CD14-positive monocyte (primary cell): ENCODE data around the gene SLC9A9. TPM values are rescaled to one million over a fixed set of nuclear protein-coding genes. Genes with fewer than 3 reads are reported as not detected.

Experiments used
- DNase-seq, 3 donors: peaks; one replicate each; pipeline ENCODE4 v3.0.0-alpha.2; 2011 to 2022
- H2AFZ ChIP-seq: 2 replicates; pipeline ENCODE4 v1.6.0; 2012; ENCODE audit warnings: mild to moderate bottlenecking, low read depth, low read length, inconsistent platforms; ENCODE audit not compliant: insufficient read depth, poor library complexity, severe bottlenecking
- H3K27ac ChIP-seq, 2 donors: 1 replicate in 1 of 2; 2 replicates in 1 of 2; pipeline ENCODE4 v1.5.1; 2012 to 2013; ENCODE audit warnings: low read length in 2 of 2, control low read depth in 1 of 2, inconsistent platforms in 1 of 2, low read depth in 1 of 2, mild to moderate bottlenecking in 1 of 2
- H3K27me3 ChIP-seq, 2 donors: one replicate each; pipeline versions ENCODE4 v1.6.0 to v1.6.1; 2011 to 2013; ENCODE audit warnings: low read length in 2 of 2; ENCODE audit not compliant: control insufficient read depth in 2 of 2, insufficient read depth in 2 of 2
- H3K36me3 ChIP-seq, 2 donors: replicated peaks in 1 of 2; 1 replicate in 1 of 2; 2 replicates in 1 of 2; pipeline versions ENCODE4 v1.5.1 to v1.6.1; 2012 to 2013; ENCODE audit warnings: low read length in 2 of 2, control low read depth in 1 of 2, inconsistent platforms in 1 of 2, mild to moderate bottlenecking in 1 of 2; ENCODE audit not compliant: insufficient read depth in 2 of 2, control insufficient read depth in 1 of 2
- H3K4me1 ChIP-seq, 2 donors: 1 replicate in 1 of 2; 2 replicates in 1 of 2; pipeline versions ENCODE4 v1.5.1 to v1.6.1; 2012 to 2013; ENCODE audit warnings: low read length in 2 of 2, control low read depth in 1 of 2, inconsistent platforms in 1 of 2, mild to moderate bottlenecking in 1 of 2, moderate library complexity in 1 of 2; ENCODE audit not compliant: insufficient read depth in 2 of 2, control insufficient read depth in 1 of 2
- H3K4me2 ChIP-seq: replicated peaks from 2 replicates; pipeline ENCODE3; 2012; ENCODE audit warnings: low read length, moderate library complexity, mild to moderate bottlenecking; ENCODE audit not compliant: poor library complexity, severe bottlenecking; ENCODE audit errors: extremely low read depth
- H3K4me3 ChIP-seq, 3 experiments: fragments of 200-600 bp in 1 of 3; sonication (generic) in 1 of 3; replicated peaks in 1 of 3; 1 replicate in 2 of 3; 2 replicates in 1 of 3; pipeline ENCODE4 v1.5.1; 2011 to 2013; ENCODE audit warnings: low read length in 3 of 3, mild to moderate bottlenecking in 3 of 3, control low read depth in 2 of 3, low read depth in 2 of 3, inconsistent platforms in 1 of 3, moderate library complexity in 1 of 3
- H3K79me2 ChIP-seq: 2 replicates; pipeline ENCODE4 v1.6.0; 2012; ENCODE audit warnings: mild to moderate bottlenecking, control low read depth, inconsistent platforms, low read length, moderate library complexity; ENCODE audit not compliant: insufficient read depth
- H3K9ac ChIP-seq: 2 replicates; pipeline ENCODE4 v1.6.0; 2017; ENCODE audit warnings: low read length, mild to moderate bottlenecking; ENCODE audit not compliant: insufficient read depth, poor library complexity, severe bottlenecking
- H3K9me3 ChIP-seq, 2 donors: replicated peaks in 1 of 2; 1 replicate in 1 of 2; 2 replicates in 1 of 2; pipeline versions ENCODE4 v1.5.1 to v1.6.1; 2012 to 2013; ENCODE audit warnings: low read length in 2 of 2, control low read depth in 1 of 2; ENCODE audit not compliant: control insufficient read depth in 1 of 2, insufficient read depth in 1 of 2
- H4K20me1 ChIP-seq: 2 replicates; pipeline ENCODE4 v1.6.0; 2012; ENCODE audit warnings: mild to moderate bottlenecking, low read length, control low read depth, moderate library complexity; ENCODE audit not compliant: insufficient read depth
- H3K27ac Mint-ChIP-seq, 7 donors: one replicate each; pipeline ENCODE4 v1.8.0; 2020; ENCODE audit warnings: mild to moderate bottlenecking in 7 of 7, mixed read lengths in 7 of 7, moderate library complexity in 6 of 7, inconsistent platforms in 2 of 7
- H3K27me3 Mint-ChIP-seq, 3 donors: one replicate each; pipeline ENCODE4 v1.8.0; 2021 to 2022; ENCODE audit warnings: low read depth in 3 of 3, mild to moderate bottlenecking in 3 of 3, mixed read lengths in 3 of 3, moderate library complexity in 3 of 3, inconsistent platforms in 1 of 3
- H3K36me3 Mint-ChIP-seq, 2 donors: one replicate each; pipeline ENCODE4 v1.8.0; 2020; ENCODE audit warnings: mixed read lengths in 2 of 2, inconsistent platforms in 1 of 2, mild to moderate bottlenecking in 1 of 2
- H3K4me1 Mint-ChIP-seq: one replicate; pipeline ENCODE4 v1.8.0; 2020; ENCODE audit warnings: mild to moderate bottlenecking, mixed read lengths
- H3K4me3 Mint-ChIP-seq, 2 donors: one replicate each; pipeline ENCODE4 v1.8.0; 2020; ENCODE audit warnings: mild to moderate bottlenecking in 2 of 2, mixed read lengths in 2 of 2, moderate library complexity in 1 of 2
- H3K9me3 Mint-ChIP-seq, 7 donors: one replicate each; pipeline ENCODE4 v1.8.0; 2020 to 2022; ENCODE audit warnings: mixed read lengths in 7 of 7, mild to moderate bottlenecking in 6 of 7, moderate library complexity in 6 of 7, inconsistent platforms in 2 of 7
- WGBS: methylation state at CpG from one replicate; pipeline ENCODE4 v1.1.5; 2013; ENCODE audit warnings: missing lambda C conversion rate; ENCODE audit not compliant: insufficient coverage; 5-methylcytosine and 5-hydroxymethylcytosine counted together
- intact Hi-C, 2 donors: fragments of 100-400 bp; cut with micrococcal nuclease; formaldehyde crosslinking; loops; one replicate each; pipeline versions ENCODE4 v1.15.0 to v1.15.1; 2023
- polyA plus RNA-seq, 3 donors: library from polyadenylated mRNA; depleted of rRNA in 1 of 3; unstranded in 2 of 3; stranded (reverse) in 1 of 3; fragments of 300-500 nt in 2 of 3; fragments of >200 nt in 1 of 3; fragmentation: Illumina TruSeq in 2 of 3; gene quantifications; 1 replicate in 2 of 3; 2 replicates in 1 of 3; pipeline ENCODE4 v1.2.3, GENCODE V29; 2012 to 2021
- TF ChIP-seq, protein P1 (sequence below): fragments of 200-600 bp; IDR thresholded peaks from one replicate; pipeline ENCODE4 v1.8.0; 2022; ENCODE audit warnings: antibody characterized with exemption, mild to moderate bottlenecking

Gene SLC9A9
- polyA plus RNA-seq, 3 donors = 14.1 to 32.8 (median 27.0) TPM

GRCh38 chr3:143672396-143673165, 175.7 kb downstream of the SLC9A9 start:
- H4K20me1 ChIP-seq = no peaks in the 10 kb centered on the region
- WGBS = 100% methylated on average over 1 of the region's 3 CpGs
- Mint-ChIP-seq H3K36me3 (peaks cover 3 to 7% of the 10 kb centered on the region in 2 donors), H3K4me3 (no peak overlapping the region), H3K27me3 (no peaks in the 10 kb centered on the region), H3K27ac (no peak overlapping the region), H3K4me1 (peaks cover 23% of the 10 kb centered on the region), H3K9me3 (peaks cover 0 to 1% (median 0%) of the 10 kb centered on the region in 7 donors)
- peaks cover 4 to 6% of the 10 kb centered on the region in 2 donors for H3K4me1 ChIP-seq
- H3K4me3 ChIP-seq = no peak overlapping the region
- no peak overlapping the region for H3K9ac ChIP-seq
- H3K27ac ChIP-seq = no peak overlapping the region
- H3K27me3 ChIP-seq = no peaks in the 10 kb centered on the region
- no peak overlapping the region for H3K4me2 ChIP-seq
- no peaks in the 10 kb centered on the region for H3K36me3 ChIP-seq
- H3K79me2 ChIP-seq = no peaks in the 10 kb centered on the region
- no peak overlapping the region for H2AFZ ChIP-seq
- H3K9me3 ChIP-seq = no peaks in the 10 kb centered on the region
- intact Hi-C loops = loop anchor here in 1 of 2 donors (5.0 kb wide), 1 partner anchor 550 kb away; no protein-coding TSS in a partner anchor
- TF ChIP-seq, protein P1, sequence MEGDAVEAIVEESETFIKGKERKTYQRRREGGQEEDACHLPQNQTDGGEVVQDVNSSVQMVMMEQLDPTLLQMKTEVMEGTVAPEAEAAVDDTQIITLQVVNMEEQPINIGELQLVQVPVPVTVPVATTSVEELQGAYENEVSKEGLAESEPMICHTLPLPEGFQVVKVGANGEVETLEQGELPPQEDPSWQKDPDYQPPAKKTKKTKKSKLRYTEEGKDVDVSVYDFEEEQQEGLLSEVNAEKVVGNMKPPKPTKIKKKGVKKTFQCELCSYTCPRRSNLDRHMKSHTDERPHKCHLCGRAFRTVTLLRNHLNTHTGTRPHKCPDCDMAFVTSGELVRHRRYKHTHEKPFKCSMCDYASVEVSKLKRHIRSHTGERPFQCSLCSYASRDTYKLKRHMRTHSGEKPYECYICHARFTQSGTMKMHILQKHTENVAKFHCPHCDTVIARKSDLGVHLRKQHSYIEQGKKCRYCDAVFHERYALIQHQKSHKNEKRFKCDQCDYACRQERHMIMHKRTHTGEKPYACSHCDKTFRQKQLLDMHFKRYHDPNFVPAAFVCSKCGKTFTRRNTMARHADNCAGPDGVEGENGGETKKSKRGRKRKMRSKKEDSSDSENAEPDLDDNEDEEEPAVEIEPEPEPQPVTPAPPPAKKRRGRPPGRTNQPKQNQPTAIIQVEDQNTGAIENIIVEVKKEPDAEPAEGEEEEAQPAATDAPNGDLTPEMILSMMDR = no peak
- DNase-seq = no peak

- peaks cover 0 to 1% (median 0%) of the 10 kb centered on the region in 7 donors for H3K9me3 Mint-ChIP-seq
- peaks cover 4 to 6% of the 10 kb centered on the region in 2 donors for H3K4me1 ChIP-seq
- no peaks in the 10 kb centered on the region for H3K27me3 Mint-ChIP-seq
- H3K9ac ChIP-seq = no peak overlapping the region
- no peak overlapping the region for H2AFZ ChIP-seq
- peaks cover 23% of the 10 kb centered on the region for H3K4me1 Mint-ChIP-seq
- H4K20me1 ChIP-seq = no peaks in the 10 kb centered on the region
- H3K4me3 ChIP-seq = no peak overlapping the region
- TF ChIP-seq, protein P1 = no peak
- no peaks in the 10 kb centered on the region for H3K27me3 ChIP-seq
- no peaks in the 10 kb centered on the region for H3K79me2 ChIP-seq
- H3K4me3 Mint-ChIP-seq = no peak overlapping the region
- no peaks in the 10 kb centered on the region for H3K9me3 ChIP-seq
- H3K36me3 Mint-ChIP-seq = peaks cover 3 to 7% of the 10 kb centered on the region in 2 donors
- no CpG with 5 or more reads among the region's 1 CpG for WGBS
- no peak overlapping the region for H3K27ac ChIP-seq
- H3K36me3 ChIP-seq = no peaks in the 10 kb centered on the region
- H3K4me2 ChIP-seq = no peak overlapping the region
- intact Hi-C loops = loop anchor here in 1 of 2 donors (5.0 kb wide), 1 partner anchor 549 kb away; no protein-coding TSS in a partner anchor
- DNase-seq = no peak
- H3K27ac Mint-ChIP-seq = no peak overlapping the region
Observed at GRCh38 chr3:143671626-143672025, 176.6 kb downstream of the SLC9A9 start.
